ENCODE results near the gene FAIM2. TPM values are rescaled to one million over a fixed set of nuclear protein-coding genes. Genes with fewer than 3 reads are reported as not detected.

Gene FAIM2
- total and polyA plus RNA-seq, 2 donors (not counting 3 experiments of a cell fraction or from before 2014, with no cell fraction given), result 0.01 TPM; not detected in 1

DNA sequence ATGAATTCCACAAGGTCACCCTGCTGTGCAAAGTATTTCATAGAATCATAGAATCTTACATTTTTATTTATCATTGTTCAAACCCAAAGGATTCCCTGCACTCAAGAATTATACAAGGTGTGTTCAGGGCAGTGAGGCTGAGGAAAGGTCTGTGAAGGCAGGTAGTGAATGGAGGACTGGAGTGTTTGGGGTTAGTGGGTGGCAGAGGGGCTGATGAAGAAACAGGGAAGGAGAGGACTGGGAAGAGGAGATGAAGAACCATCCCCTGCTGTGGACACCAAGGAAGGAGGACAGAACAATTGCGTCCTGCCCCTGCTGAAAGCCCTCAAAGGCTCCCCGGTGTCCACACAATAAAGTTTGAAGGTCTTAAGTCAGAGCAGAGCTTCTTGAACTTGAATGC, 50.0 kb downstream of the FAIM2 start:
- no peak for DNase-seq (ENCODE audit: low read depth, low spot score)
- no TSS peak for BruUV-seq (replicated peaks)
- Histone ChIP-seq H2AFZ (ENCODE audit: low read depth, low read length) (no peak overlapping the region), H3K36me3 (ENCODE audit: control insufficient read depth in 2 of 2, extremely low read depth in 1 of 2, insufficient read depth in 2 of 2, low read length in 2 of 2) (no peaks in the 10 kb centered on the region), H3K9me3 (replicated peaks; ENCODE audit: control insufficient read depth, insufficient read depth, low read length) (no peaks in the 10 kb centered on the region), H3K9ac (replicated peaks; ENCODE audit: extremely low read depth, insufficient read depth, low read length) (no peak overlapping the region), H3K4me2 (ENCODE audit: insufficient read depth, low read length) (no peak overlapping the region), H3K79me2 (ENCODE audit: control insufficient read depth, insufficient read depth, low read length) (no peaks in the 10 kb centered on the region), H3K4me3 (replicated peaks in 1 of 3; ENCODE audit: insufficient read depth in 1 of 3, low read depth in 1 of 3, low read length in 3 of 3) (no peak overlapping the region), H3K4me1 (ENCODE audit: control insufficient read depth, extremely low read depth, insufficient read depth, low read length) (no peaks in the 10 kb centered on the region), H3K9me1 (replicated peaks; ENCODE audit: control insufficient read depth, extremely low read depth, insufficient read depth, low read length) (no peaks in the 10 kb centered on the region), H3K27me3 (ENCODE audit: control insufficient read depth in 2 of 2, insufficient read depth in 2 of 2, low read length in 2 of 2) (peaks cover 25 to 33% of the 10 kb centered on the region in 2 experiments), H3K27ac (ENCODE audit: insufficient read depth, low read depth, low read length) (no peak overlapping the region), H4K20me1 (replicated peaks; ENCODE audit: control insufficient read depth, extremely low read depth, insufficient read depth, low read length) (no peaks in the 10 kb centered on the region)
- TF ChIP-seq, protein P1, sequence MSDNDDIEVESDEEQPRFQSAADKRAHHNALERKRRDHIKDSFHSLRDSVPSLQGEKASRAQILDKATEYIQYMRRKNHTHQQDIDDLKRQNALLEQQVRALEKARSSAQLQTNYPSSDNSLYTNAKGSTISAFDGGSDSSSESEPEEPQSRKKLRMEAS (IDR thresholded peaks at IDR 0.05; ENCODE audit: insufficient read depth, insufficient read length), result no peak
- TF ChIP-seq POLR2A (IDR thresholded peaks at IDR 0.05; ENCODE audit: low read depth, low read length) (no peak), EZH2 (IDR thresholded peaks at IDR 0.05; ENCODE audit: borderline replicate concordance, low read depth, low read length, severe bottlenecking) (no peak)
- ChIA-PET CTCF (interaction anchor here (0.5 kb wide), 1 partner anchor 80 kb away, joined by 3 read pairs; no protein-coding TSS in a partner anchor), POLR2A (no interaction called here)
- dilution Hi-C loops (cut with MboI; ENCODE audit: extremely low pct_ligation_motif_present, low sequenced_read_pairs) (no loop called here), intact Hi-C loops (cut with micrococcal nuclease) (no loop called here)
- no peak for FAIRE-seq

DNA sequence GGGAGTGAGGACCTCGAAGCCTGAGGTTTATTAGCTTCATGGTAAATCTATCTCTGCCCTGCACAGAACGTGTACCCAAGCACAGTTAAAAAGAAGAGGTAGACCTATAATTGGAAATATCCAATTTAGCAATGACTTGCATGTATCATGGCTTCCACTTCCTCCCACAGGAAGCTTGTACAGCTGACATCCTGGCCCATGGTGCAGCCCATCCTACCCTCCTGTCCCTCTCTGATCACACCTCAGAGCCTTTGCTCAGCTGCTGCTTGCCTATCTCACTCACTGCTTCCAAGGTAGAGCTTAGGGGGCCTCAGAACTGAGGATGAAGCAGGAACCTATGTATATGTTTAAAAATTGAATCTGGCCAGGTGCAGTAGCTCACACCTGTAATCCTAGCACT, 56.5 kb downstream of the FAIM2 start:
- FAIRE-seq, result no peak
- no peaks in the 10 kb centered on the region for H3K9me1 ChIP-seq (replicated peaks; ENCODE audit: control insufficient read depth, extremely low read depth, insufficient read depth, low read length)

More for the DNA sequence above, 56.5 kb downstream of the FAIM2 start:
- BruUV-seq (replicated peaks), result no TSS peak
- no peak for TF ChIP-seq EZH2 (IDR thresholded peaks at IDR 0.05; ENCODE audit: borderline replicate concordance, low read depth, low read length, severe bottlenecking)
- no peak for TF ChIP-seq GATA2 (IDR thresholded peaks at IDR 0.05; ENCODE audit: insufficient read depth, insufficient read length, low read depth, low read length)
- TF ChIP-seq, protein P2, sequence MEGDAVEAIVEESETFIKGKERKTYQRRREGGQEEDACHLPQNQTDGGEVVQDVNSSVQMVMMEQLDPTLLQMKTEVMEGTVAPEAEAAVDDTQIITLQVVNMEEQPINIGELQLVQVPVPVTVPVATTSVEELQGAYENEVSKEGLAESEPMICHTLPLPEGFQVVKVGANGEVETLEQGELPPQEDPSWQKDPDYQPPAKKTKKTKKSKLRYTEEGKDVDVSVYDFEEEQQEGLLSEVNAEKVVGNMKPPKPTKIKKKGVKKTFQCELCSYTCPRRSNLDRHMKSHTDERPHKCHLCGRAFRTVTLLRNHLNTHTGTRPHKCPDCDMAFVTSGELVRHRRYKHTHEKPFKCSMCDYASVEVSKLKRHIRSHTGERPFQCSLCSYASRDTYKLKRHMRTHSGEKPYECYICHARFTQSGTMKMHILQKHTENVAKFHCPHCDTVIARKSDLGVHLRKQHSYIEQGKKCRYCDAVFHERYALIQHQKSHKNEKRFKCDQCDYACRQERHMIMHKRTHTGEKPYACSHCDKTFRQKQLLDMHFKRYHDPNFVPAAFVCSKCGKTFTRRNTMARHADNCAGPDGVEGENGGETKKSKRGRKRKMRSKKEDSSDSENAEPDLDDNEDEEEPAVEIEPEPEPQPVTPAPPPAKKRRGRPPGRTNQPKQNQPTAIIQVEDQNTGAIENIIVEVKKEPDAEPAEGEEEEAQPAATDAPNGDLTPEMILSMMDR (IDR thresholded peaks at IDR 0.05; ENCODE audit: extremely low read depth in 1 of 2, insufficient read depth in 1 of 2, low read depth in 1 of 2, low read length in 2 of 2), result no peak
- TF ChIP-seq, protein P1 (IDR thresholded peaks at IDR 0.05; ENCODE audit: insufficient read depth, insufficient read length), result no peak
- Histone ChIP-seq H3K79me2 (ENCODE audit: control insufficient read depth, insufficient read depth, low read length) (no peaks in the 10 kb centered on the region), H3K4me3 (replicated peaks in 1 of 3; ENCODE audit: insufficient read depth in 1 of 3, low read depth in 1 of 3, low read length in 3 of 3) (no peak overlapping the region), H3K4me2 (ENCODE audit: insufficient read depth, low read length) (no peak overlapping the region), H3K36me3 (ENCODE audit: control insufficient read depth in 2 of 2, extremely low read depth in 1 of 2, insufficient read depth in 2 of 2, low read length in 2 of 2) (no peaks in the 10 kb centered on the region), H3K27ac (ENCODE audit: insufficient read depth, low read depth, low read length) (no peak overlapping the region), H2AFZ (ENCODE audit: low read depth, low read length) (no peak overlapping the region), H3K9me3 (replicated peaks; ENCODE audit: control insufficient read depth, insufficient read depth, low read length) (no peaks in the 10 kb centered on the region), H3K27me3 (ENCODE audit: control insufficient read depth in 2 of 2, insufficient read depth in 2 of 2, low read length in 2 of 2) (peaks cover 26 to 40% of the 10 kb centered on the region in 2 experiments), H3K4me1 (ENCODE audit: control insufficient read depth, extremely low read depth, insufficient read depth, low read length) (peaks cover 6% of the 10 kb centered on the region), H4K20me1 (replicated peaks; ENCODE audit: control insufficient read depth, extremely low read depth, insufficient read depth, low read length) (no peaks in the 10 kb centered on the region), H3K9ac (replicated peaks; ENCODE audit: extremely low read depth, insufficient read depth, low read length) (no peak overlapping the region)
- no peak for DNase-seq (ENCODE audit: low read depth, low spot score)
- CTCF ChIA-PET, result interaction anchor here (0.7 to 2.1 kb wide), 6 partner anchors 9 to 223 kb away, joined by 3 to 10 read pairs (median 5); no protein-coding TSS in a partner anchor
- dilution Hi-C loops (cut with MboI; ENCODE audit: extremely low pct_ligation_motif_present, low sequenced_read_pairs) (no loop called here), intact Hi-C loops (cut with micrococcal nuclease) (no loop called here)
- POLR2A ChIA-PET, result no interaction called here
